ENCODE measurements around the gene PRIM2. TPM values are rescaled to one million over a fixed set of nuclear protein-coding genes. Genes with fewer than 3 reads are reported as not detected.
"Not testable (repeated sequence)": the region's sequence is repeated elsewhere in the genome, so short reads cannot be mapped to it uniquely, and the experiment has no call there.

Gene PRIM2
- total and polyA plus RNA-seq, 2 of the 4 experiments (the other 2 are of a cell fraction): 11.8 to 37.5 TPM

- H3K9me3 ChIP-seq (ENCODE audit: control insufficient read depth, insufficient read depth, low read length); H3K18ac ChIP-seq (ENCODE audit: low read depth, low read length); H3K9ac ChIP-seq (ENCODE audit: low read depth, low read length); BruUV-seq (replicated peaks); H4K20me1 ChIP-seq (ENCODE audit: insufficient read depth, low read length); H2AFZ ChIP-seq (replicated peaks; ENCODE audit: low read length, poor library complexity); H3K4me3 ChIP-seq (ENCODE audit: insufficient read depth, low read depth, low read length); H2AK9ac ChIP-seq (replicated peaks; ENCODE audit: low read depth, low read length, poor library complexity); H4K5ac ChIP-seq (ENCODE audit: low read depth, low read length); intact Hi-C loops (cut with micrococcal nuclease); H3K23ac ChIP-seq (ENCODE audit: low read depth, low read length); dilution Hi-C loops (cut with HindIII; ENCODE audit: low sequenced_read_pairs, unreplicated experiment); H3K4ac ChIP-seq (ENCODE audit: low read depth, low read length); CTCF ChIA-PET; H2BK20ac ChIP-seq (ENCODE audit: low read depth, low read length); H3K56ac ChIP-seq (ENCODE audit: extremely low read depth, insufficient read depth, low read length); H3K9me1 ChIP-seq (ENCODE audit: insufficient read depth, low read length); H4K8ac ChIP-seq (ENCODE audit: low read depth in 2 of 2, low read length in 2 of 2); H3K36me3 ChIP-seq (ENCODE audit: control insufficient read depth, insufficient read depth, low read length); H2AK5ac ChIP-seq (ENCODE audit: low read depth, low read length); H2BK15ac ChIP-seq (ENCODE audit: low read depth, low read length); H3K27ac ChIP-seq (ENCODE audit: insufficient read depth, low read length); DNase-seq; H3K27me3 ChIP-seq (ENCODE audit: control insufficient read depth, insufficient read depth, low read length); H2BK5ac ChIP-seq (ENCODE audit: low read depth, low read length, poor library complexity, severe bottlenecking); H3K4me2 ChIP-seq (ENCODE audit: low read depth, low read length); H3K14ac ChIP-seq (replicated peaks; ENCODE audit: low read depth, low read length); H2BK120ac ChIP-seq (ENCODE audit: low read depth, low read length); POLR2A ChIA-PET (ENCODE audit: unreplicated experiment); H3K4me1 ChIP-seq (ENCODE audit: control insufficient read depth, insufficient read depth, low read length); H4K91ac ChIP-seq (ENCODE audit: insufficient read depth, low read depth, low read length); in situ Hi-C loops (cut with MboI; ENCODE audit: low sequenced_read_pairs); ATAC-seq (ENCODE audit: low read depth): not testable (repeated sequence)
- H3K79me1 ChIP-seq (ENCODE audit: low read depth in 1 of 2, low read length in 2 of 2): peaks cover 10 to 14% of the 10 kb centered on the region in 2 experiments
- WGBS, 2 experiments (ENCODE audit: extremely low coverage in 2 of 2, insufficient read length in 1 of 2): 100% methylated on average over 2 of the region's 3 CpGs; no CpG with 5 or more reads in 1 of the 2 experiments
These were observed 25.9 kb downstream of the PRIM2 start for GRCh38 chr6:57343342-57343741.

Data from IMR-90 (cell line).